GM19455 (cell line): ENCODE data around the gene LMTK3.

Source experiments
- ATAC-seq: cut with Tn5 transposase; IDR thresholded peaks from one replicate; pipeline ENCODE4 v1.9.1; 2021; ENCODE audit not compliant: unreplicated experiment

The LMTK3 gene

GRCh38 chr19:48446579-48446978 is 65.1 kb downstream of the LMTK3 start:
- ATAC-seq, result no peak

GRCh38 chr19:48445606-48446481 is 65.8 kb downstream of the LMTK3 start, which contains the start of gene GRWD1:
Gene GRWD1, plus strand, starts transcription at chr19:48445983. Its CDS starts 23 bp downstream, at chr19:48446006.
- peak; percentile 78 for ATAC-seq

DNA sequence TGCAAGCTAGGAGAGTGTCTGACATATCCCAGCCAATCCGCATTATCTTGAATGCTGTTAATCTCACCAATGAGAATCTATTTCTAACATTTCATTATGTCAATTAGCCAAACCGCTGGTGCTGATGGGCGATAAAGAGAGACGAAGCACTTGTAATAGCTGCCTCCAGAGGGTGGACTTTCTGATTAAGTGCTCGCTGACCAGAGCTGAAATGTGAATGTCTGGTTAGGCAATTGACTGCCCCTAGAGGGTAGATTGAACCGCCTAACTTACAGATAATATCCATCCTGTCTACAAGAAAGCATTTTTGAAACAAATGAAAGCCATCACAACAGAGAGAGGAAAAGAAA is 66.4 kb downstream of the LMTK3 start:
- ATAC-seq, result peak; percentile 29

DNA sequence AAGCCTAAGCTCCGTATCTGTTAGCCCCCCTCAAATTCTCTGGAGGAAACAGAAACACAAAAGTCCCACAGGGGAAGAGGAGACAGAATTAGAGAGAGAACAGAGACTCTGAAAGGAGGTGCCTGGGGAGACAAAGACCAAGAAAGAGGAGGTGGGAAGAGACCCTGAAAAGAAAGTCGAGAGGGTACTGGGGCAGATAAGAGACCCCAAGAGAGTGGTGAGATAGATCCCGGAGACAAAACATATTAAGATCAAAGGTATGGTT is 66.8 kb downstream of the LMTK3 start:
- ATAC-seq, result no peak

GRCh38 chr19:48444129-48444935 is 67.3 kb downstream of the LMTK3 start:
- ATAC-seq, result no peak

DNA sequence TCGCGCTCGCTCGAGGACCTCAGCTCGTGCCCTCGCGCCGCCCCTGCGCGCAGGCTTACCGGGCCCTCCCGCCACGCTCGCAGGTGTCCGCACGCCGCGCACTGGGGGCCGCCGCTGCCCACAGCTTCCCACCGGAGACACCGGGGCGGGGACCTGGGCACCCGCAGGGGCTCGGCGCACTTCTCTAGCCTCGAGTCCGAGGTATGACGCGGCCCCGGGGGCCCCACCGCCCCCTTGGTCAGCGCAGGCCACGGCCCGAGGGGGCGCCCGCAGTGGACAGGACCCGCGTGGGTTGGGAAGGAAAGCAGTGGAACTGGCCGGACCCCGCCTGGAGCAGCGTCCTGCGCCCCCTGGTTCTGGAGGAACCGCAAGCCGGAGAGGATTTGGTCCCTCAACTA is 67.9 kb downstream of the LMTK3 start:
- ATAC-seq, result no peak

GRCh38 chr19:48443256-48443655 is 68.4 kb downstream of the LMTK3 start:
- ATAC-seq, result no peak

DNA sequence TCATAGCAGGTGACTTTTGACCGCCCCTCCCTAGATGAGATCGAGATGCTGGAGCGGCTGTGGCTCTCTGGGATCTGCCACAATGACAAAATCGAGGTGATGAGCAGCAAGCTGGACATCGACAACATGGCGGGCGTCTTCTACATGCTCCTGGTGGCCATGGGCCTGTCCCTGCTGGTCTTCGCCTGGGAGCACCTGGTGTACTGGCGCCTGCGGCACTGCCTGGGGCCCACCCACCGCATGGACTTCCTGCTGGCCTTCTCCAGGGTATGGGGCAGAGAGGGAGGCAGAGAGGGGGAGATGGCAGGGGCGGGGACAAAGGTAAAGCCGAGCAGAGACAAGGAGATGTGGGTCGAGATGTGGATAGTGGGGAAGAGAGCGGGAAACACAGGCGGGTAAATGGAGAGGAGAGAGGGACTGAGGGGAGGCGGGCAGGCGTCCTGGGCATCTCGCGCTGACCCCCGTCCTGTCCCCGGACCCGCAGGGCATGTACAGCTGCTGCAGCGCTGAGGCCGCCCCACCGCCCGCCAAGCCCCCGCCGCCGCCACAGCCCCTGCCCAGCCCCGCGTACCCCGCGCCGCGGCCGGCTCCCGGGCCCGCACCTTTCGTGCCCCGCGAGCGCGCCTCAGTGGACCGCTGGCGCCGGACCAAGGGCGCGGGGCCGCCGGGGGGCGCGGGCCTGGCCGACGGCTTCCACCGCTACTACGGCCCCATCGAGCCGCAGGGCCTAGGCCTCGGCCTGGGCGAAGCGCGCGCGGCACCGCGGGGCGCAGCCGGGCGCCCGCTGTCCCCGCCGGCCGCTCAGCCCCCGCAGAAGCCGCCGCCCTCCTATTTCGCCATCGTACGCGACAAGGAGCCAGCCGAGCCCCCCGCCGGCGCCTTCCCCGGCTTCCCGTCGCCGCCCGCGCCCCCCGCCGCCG is 69.3 kb downstream of the LMTK3 start:
- ATAC-seq, result no peak

- no peak for ATAC-seq
Observed at GRCh38 chr19:48441360-48442050, 70.1 kb downstream of the LMTK3 start.

GRCh38 chr19:48436586-48436985 is 75.0 kb downstream of the LMTK3 start:
- no peak for ATAC-seq
